K562 (cell line): Measurements from ENCODE around the gene CYP46A1. TPM values are rescaled to one million over a fixed set of nuclear protein-coding genes. Genes with fewer than 3 reads are reported as not detected.

Experiments used
- ATAC-seq: fragments of 200-7000 bp; cut with Tn5 transposase; 3 replicates; pipeline ENCODE4 v1.9.1; 2020; ENCODE audit warnings: moderate library complexity
- BruUV-seq: library from RNA; stranded (reverse); fragments of 400-500 nt; replicated peaks from 2 replicates; lab custom pipeline; 2021; lab: Mats Ljungman, UMichigan
- CTCF ChIA-PET: fragments of 300-600 bp; formaldehyde crosslinking; extraction: SDS; loops from one replicate; lab custom pipeline; 2021; ENCODE audit warnings: low intra/inter-chr PET ratio; lab: Yijun Ruan, JAX
- POLR2A ChIA-PET: fragments of 300-600, 350-650 bp; sonication (Branson Sonifier 250); formaldehyde crosslinking; extraction: SDS; loops from one replicate; lab custom pipeline; 2021; ENCODE audit warnings: antibody characterized with exemption, inconsistent platforms; lab: Yijun Ruan, JAX
- DNase-seq, 4 experiments: peaks; one replicate each; pipeline versions ENCODE4 v3.0.0 to v3.0.0-alpha.2; 2011 to 2018; ENCODE audit warnings: low spot score in 3 of 4, mixed read lengths in 3 of 4; ENCODE audit errors: extremely low read depth in 1 of 4
- FAIRE-seq: peaks from 2 replicates; lab custom pipeline; 2011; peaks lifted over from hg19 to GRCh38; lab: Jason Lieb, UNC
- H2AFZ ChIP-seq: 2 replicates; pipeline ENCODE4 v1.6.0; 2011; ENCODE audit warnings: low read depth, low read length, control low read depth, inconsistent platforms
- H3K27ac ChIP-seq: fragments of 200-600 bp; 3 replicates; pipeline ENCODE4 v1.8.0; 2011; ENCODE audit warnings: low read depth, mild to moderate bottlenecking, control low read depth, inconsistent platforms, low read length, moderate library complexity, mixed read lengths; ENCODE audit errors: extremely low read depth
- H3K27me3 ChIP-seq, 2 experiments: fragments of 300-600 bp in 1 of 2; 2 replicates in 1 of 2; 3 replicates in 1 of 2; pipeline versions ENCODE4 v1.6.0 to v1.8.0; 2011; ENCODE audit warnings: inconsistent platforms in 2 of 2, low read length in 2 of 2, mild to moderate bottlenecking in 1 of 2, mixed read lengths in 1 of 2, moderate library complexity in 1 of 2; ENCODE audit not compliant: control insufficient read depth in 2 of 2, insufficient read depth in 2 of 2
- H3K36me3 ChIP-seq: fragments of 300-600 bp; 3 replicates; pipeline ENCODE4 v1.8.0; 2011; ENCODE audit warnings: mild to moderate bottlenecking, low read length, inconsistent platforms; ENCODE audit not compliant: control insufficient read depth, insufficient read depth
- H3K4me1 ChIP-seq, 2 experiments: fragments of 200-600 bp in 1 of 2; replicated peaks in 1 of 2; 2 replicates in 1 of 2; 3 replicates in 1 of 2; pipeline versions ENCODE4 v1.5.1 to v1.8.0; 2011; ENCODE audit warnings: inconsistent platforms in 2 of 2, low read length in 2 of 2, mild to moderate bottlenecking in 1 of 2, mixed read lengths in 1 of 2, moderate library complexity in 1 of 2; ENCODE audit not compliant: control insufficient read depth in 2 of 2, insufficient read depth in 2 of 2
- H3K4me2 ChIP-seq: 2 replicates; pipeline ENCODE4 v1.6.1; 2011; ENCODE audit warnings: low read length, control low read depth, inconsistent platforms, mixed read lengths; ENCODE audit not compliant: insufficient read depth
- H3K4me3 ChIP-seq: fragments of 200-600 bp; sonication (generic), shearing (Covaris generic); 2 replicates; pipeline ENCODE4 v1.5.1; 2016; ENCODE audit warnings: control low read depth, inconsistent platforms
- H3K79me2 ChIP-seq: fragments of 200-600 bp; 3 replicates; pipeline ENCODE4 v1.8.0; 2011; ENCODE audit warnings: low read length, inconsistent platforms; ENCODE audit not compliant: control insufficient read depth, insufficient read depth
- H3K9ac ChIP-seq, 2 experiments: 2 replicates each; pipeline versions ENCODE4 v1.6.0 to v1.6.1; 2011; ENCODE audit warnings: low read depth in 2 of 2, low read length in 2 of 2, control low read depth in 1 of 2, inconsistent platforms in 1 of 2, mild to moderate bottlenecking in 1 of 2, mixed read lengths in 1 of 2; ENCODE audit not compliant: insufficient read depth in 1 of 2
- H3K9me1 ChIP-seq: one replicate; pipeline ENCODE4 v1.6.0; 2011; ENCODE audit warnings: inconsistent platforms, mild to moderate bottlenecking, low read length, moderate library complexity; ENCODE audit not compliant: control insufficient read depth, insufficient read depth
- H3K9me3 ChIP-seq: replicated peaks from 2 replicates; pipeline ENCODE4 v1.5.1; 2011; ENCODE audit warnings: low read depth, low read length, inconsistent platforms; ENCODE audit not compliant: control insufficient read depth, insufficient read depth
- H4K20me1 ChIP-seq: replicated peaks from 2 replicates; pipeline ENCODE4 v1.6.1; 2011; ENCODE audit warnings: low read length, inconsistent platforms, mixed read lengths; ENCODE audit not compliant: control insufficient read depth, insufficient read depth
- ASH1L ChIP-seq: fragments of 450-650 bp; IDR thresholded peaks from 2 replicates; pipeline ENCODE4 v1.6.1; 2018; ENCODE audit warnings: borderline replicate concordance, mild to moderate bottlenecking, low read depth; ENCODE audit not compliant: partially characterized antibody
- KHSRP ChIP-seq: fragments of 450-650 bp; IDR thresholded peaks from 2 replicates; pipeline ENCODE4 v1.6.1; 2017
- MAFF ChIP-seq: IDR thresholded peaks from 2 replicates; pipeline ENCODE4 v1.6.1; 2012; ENCODE audit warnings: low read length, improper control_type of control experiment
- ZNF121 ChIP-seq: sonication (generic); formaldehyde crosslinking; conservative IDR thresholded peaks from 2 replicates; pipeline ENCODE4 v1.8.0; 2022; ENCODE audit warnings: missing genetic modification reagents
- WGBS: fragments of 100-300 bp; shearing (Covaris generic); methylation state at CpG from one replicate; pipeline ENCODE4 v1.1.6; 2016; ENCODE audit warnings: low coverage, mixed read lengths; ENCODE audit not compliant: insufficient coverage; ENCODE audit errors: missing lambda C conversion rate; 5-methylcytosine and 5-hydroxymethylcytosine counted together
- in situ Hi-C: fragments of 300-500 bp; cut with MboI; formaldehyde crosslinking; loops from 4 replicates; pipeline ENCODE4 v1.15.0; 2018; ENCODE audit warnings: inconsistent platforms, mixed read lengths
- intact Hi-C: fragments of 100-400 bp; cut with micrococcal nuclease; formaldehyde crosslinking; loops from 2 replicates; pipeline ENCODE4 v1.14.2; 2022
- polyA plus RNA-seq, 8 experiments: library from polyadenylated mRNA; depleted of rRNA in 4 of 8; stranded (reverse) in 5 of 8; unstranded in 3 of 8; fragments of >200 nt; fragmentation: Nextera tagmentation in 2 of 8; fragmentation: Illumina TruSeq in 1 of 8; extraction: Ambion mirVana in 2 of 8; extraction: Trizol in 1 of 8; gene quantifications; 2 replicates each; pipeline versions ENCODE4 v1.2.1 to v1.2.3, GENCODE V29; 2011 to 2014; ENCODE audit warnings: inconsistent platforms in 1 of 8, missing spikeins in 1 of 8
- total RNA-seq, 7 experiments: library from RNA; depleted of rRNA in 6 of 7; stranded (reverse); fragments of >200 nt in 6 of 7; fragmentation: Illumina TruSeq in 2 of 7; extraction: Trizol in 2 of 7; gene quantifications; 2 replicates each; pipeline versions ENCODE4 v1.2.1 to v1.2.3, GENCODE V29; 2011 to 2021; ENCODE audit warnings: low replicate concordance in 1 of 7

The CYP46A1 gene
- total and polyA plus RNA-seq, 9 of the 15 experiments (the other 6 are each of a cell fraction or from before 2014, with no cell fraction given), result not detected

DNA sequence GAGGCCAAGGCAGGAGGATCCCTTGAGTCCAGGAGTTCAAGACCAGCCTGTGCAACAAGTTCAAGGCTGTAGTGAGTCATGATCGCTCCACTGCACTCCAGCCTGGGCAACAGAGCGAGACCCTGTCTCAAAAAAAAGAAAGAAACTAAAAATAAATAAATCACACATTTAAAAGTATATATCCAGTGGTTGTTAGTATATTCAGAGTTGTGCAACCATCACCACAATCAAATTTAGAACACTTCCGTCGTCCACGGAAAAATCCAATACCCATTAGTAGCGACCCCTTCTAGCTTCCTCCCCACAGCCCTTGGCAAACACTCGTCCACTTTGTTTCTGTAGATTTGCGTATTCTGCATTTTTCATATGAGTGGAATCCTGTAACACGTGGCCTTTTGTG lies 64.4 kb downstream of the CYP46A1 start:
- in situ Hi-C loops, result no loop called here
- no peaks in the 10 kb centered on the region for H3K79me2 ChIP-seq
- intact Hi-C loops, result no loop called here
- ChIA-PET POLR2A (interaction anchor here (0.9 kb wide), 1 partner anchor 20 kb away, joined by 3 read pairs; no protein-coding TSS in a partner anchor), CTCF (no interaction called here)
- H3K4me1 ChIP-seq, result peaks cover 0 to 12% of the 10 kb centered on the region in 2 experiments; a peak in 2 of 5 replicates
- no peak for ATAC-seq
- H3K4me2 ChIP-seq, result no peak overlapping the region
- H3K27me3 ChIP-seq, result peaks cover 3 to 58% of the 10 kb centered on the region in 2 experiments; a peak in 4 of 5 replicates
- TF ChIP-seq KHSRP (no peak), ZNF121 (CRISPR knock-in tag) (0 out of 2 replicates have a peak, but pooled peaks have one; percentile 26)
- no peak overlapping the region for H2AFZ ChIP-seq
- no peaks in the 10 kb centered on the region for H3K9me1 ChIP-seq
- no peak overlapping the region for H3K27ac ChIP-seq
- H4K20me1 ChIP-seq, result no peaks in the 10 kb centered on the region; the same call in 1 of the 2 replicates
- 7% methylated on average over 9 of the region's 9 CpGs for WGBS
- BruUV-seq, result no TSS peak
- H3K9me3 ChIP-seq, result no peaks in the 10 kb centered on the region
- no peak overlapping the region for H3K9ac ChIP-seq
- no peak for FAIRE-seq
- no peak overlapping the region for H3K4me3 ChIP-seq
- no peaks in the 10 kb centered on the region for H3K36me3 ChIP-seq
- DNase-seq, result no peak

DNA sequence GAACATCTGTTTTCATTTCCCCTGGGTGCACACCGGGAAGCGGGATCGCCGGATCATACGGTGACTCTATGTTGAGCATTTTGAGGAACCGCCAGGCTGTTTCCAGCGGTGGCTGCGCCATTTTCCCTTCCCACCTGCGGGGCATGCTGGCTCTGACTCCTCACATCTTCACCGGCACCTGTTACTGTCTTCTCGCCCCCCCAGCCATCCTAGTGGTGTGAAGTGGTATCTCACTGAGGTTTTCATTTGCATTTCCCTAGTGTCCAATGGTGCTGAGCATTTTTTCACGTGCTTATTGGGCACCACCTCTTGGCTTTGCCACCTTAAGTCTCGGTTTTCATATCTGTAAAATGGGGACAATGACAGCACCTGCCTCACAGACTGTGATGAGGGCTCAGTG lies 65.0 kb downstream of the CYP46A1 start:
- Histone ChIP-seq H3K79me2 (no peaks in the 10 kb centered on the region), H3K4me3 (no peak overlapping the region), H3K9me1 (no peaks in the 10 kb centered on the region), H2AFZ (no peak overlapping the region), H3K27me3 (peaks cover 3 to 59% of the 10 kb centered on the region in 2 experiments; a peak in 4 of 5 replicates), H3K4me2 (no peak overlapping the region), H3K27ac (no peak overlapping the region), H3K4me1 (peaks cover 0 to 12% of the 10 kb centered on the region in 2 experiments; a peak in 2 of 5 replicates), H3K9ac (no peak overlapping the region), H3K36me3 (no peaks in the 10 kb centered on the region), H3K9me3 (no peaks in the 10 kb centered on the region), H4K20me1 (no peaks in the 10 kb centered on the region; the same call in 1 of the 2 replicates)
- peak in 2 of 4 experiments; percentile 32 to 39 for DNase-seq
- 12% methylated on average over 13 of the region's 13 CpGs for WGBS
- ATAC-seq, result peak; percentile 73
- ChIA-PET POLR2A (interaction anchor here (0.7 kb wide), 1 partner anchor 69 kb away, joined by 4 read pairs; no protein-coding TSS in a partner anchor), CTCF (no interaction called here)
- BruUV-seq, result no TSS peak
- FAIRE-seq, result no peak
- intact Hi-C loops, result no loop called here
- in situ Hi-C loops, result no loop called here
- TF ChIP-seq ASH1L (no peak), MAFF (no peak)
